Right renal cortex interstitium (tissue), 3 donors: ENCODE data around the gene RALGPS1. TPM values are rescaled to one million over a fixed set of nuclear protein-coding genes. Genes with fewer than 3 reads are reported as not detected.

Experiments used
- DNase-seq, 3 donors: peaks; one replicate each; pipeline ENCODE4 v3.0.0-alpha.2; 2013; ENCODE audit warnings: low read depth in 3 of 3, low spot score in 2 of 3
- polyA plus RNA-seq, 3 donors: library from polyadenylated mRNA; unstranded; fragments of 120-200 nt; gene quantifications; one replicate each; pipeline ENCODE4 v1.2.1, GENCODE V29; 2013; ENCODE audit not compliant: insufficient read length in 3 of 3

The RALGPS1 gene
- polyA plus RNA-seq, 3 donors: 20.2 to 21.0 (median 20.6) TPM

GRCh38 chr9:127049044-127049443, 134.5 kb downstream of the RALGPS1 start:
- DNase-seq: no peak

GRCh38 chr9:127049581-127049980, 135.0 kb downstream of the RALGPS1 start:
- no peak for DNase-seq

GRCh38 chr9:127050152-127050551, 135.6 kb downstream of the RALGPS1 start:
- DNase-seq: no peak

GRCh38 chr9:127050591-127051001, 136.0 kb downstream of the RALGPS1 start:
- no peak for DNase-seq

GRCh38 chr9:127051881-127052595, 137.5 kb downstream of the RALGPS1 start:
- no peak for DNase-seq

GRCh38 chr9:127053057-127053821, 138.7 kb downstream of the RALGPS1 start:
- DNase-seq: no peak

- DNase-seq: no peak
Observed at GRCh38 chr9:127053960-127054359, 139.4 kb downstream of the RALGPS1 start.

GRCh38 chr9:127055745-127056402, 141.3 kb downstream of the RALGPS1 start:
- DNase-seq: no peak

GRCh38 chr9:127056446-127056845, 141.9 kb downstream of the RALGPS1 start:
- no peak for DNase-seq

- DNase-seq: no peak
Observed at GRCh38 chr9:127058011-127058644, 143.5 kb downstream of the RALGPS1 start.

- DNase-seq: no peak
Observed at GRCh38 chr9:127058645-127059021, 144.1 kb downstream of the RALGPS1 start.

GRCh38 chr9:127059030-127059429, 144.4 kb downstream of the RALGPS1 start:
- DNase-seq: no peak

GRCh38 chr9:127059765-127060361, 145.3 kb downstream of the RALGPS1 start:
- no peak for DNase-seq

GRCh38 chr9:127061411-127061810, 146.8 kb downstream of the RALGPS1 start:
- no peak for DNase-seq

GRCh38 chr9:127064335-127064734, 149.8 kb downstream of the RALGPS1 start:
- DNase-seq: no peak

- DNase-seq: no peak
Observed at GRCh38 chr9:127065592-127065991, 151.0 kb downstream of the RALGPS1 start.

- DNase-seq: no peak
Observed at GRCh38 chr9:127066060-127066850, 151.7 kb downstream of the RALGPS1 start.

GRCh38 chr9:127066851-127067136, 152.2 kb downstream of the RALGPS1 start:
- no peak for DNase-seq

GRCh38 chr9:127067603-127068220, 153.1 kb downstream of the RALGPS1 start:
- DNase-seq: no peak
